Gastroesophageal sphincter (tissue), 3 donors: ENCODE results near the gene EFNA4.

Experiments
- EP300 ChIP-seq: sonication (generic); formaldehyde crosslinking; IDR thresholded peaks from one replicate; pipeline ENCODE4 v1.6.1; 2017; ENCODE audit warnings: antibody characterized with exemption, mild to moderate bottlenecking
- POLR2A ChIP-seq, 2 donors: fragments of 450-650 bp; IDR thresholded peaks; one replicate each; pipeline ENCODE4 v1.6.1; 2017; ENCODE audit warnings: antibody characterized with exemption in 2 of 2, mild to moderate bottlenecking in 2 of 2, moderate library complexity in 1 of 2
- POLR2AphosphoS5 ChIP-seq: sonication (generic); formaldehyde crosslinking; IDR thresholded peaks from one replicate; pipeline ENCODE4 v1.6.1; 2017; ENCODE audit warnings: antibody characterized with exemption
- TF ChIP-seq, protein P1 (sequence below), 4 experiments: fragments of 200-600 bp in 2 of 4; fragments of 450-650 bp in 2 of 4; sonication (generic) in 1 of 4; IDR thresholded peaks; one replicate each; pipeline ENCODE4 v1.5.1; 2017 to 2019; ENCODE audit warnings: antibody characterized with exemption in 4 of 4, mild to moderate bottlenecking in 2 of 4, moderate library complexity in 2 of 4

DNA sequence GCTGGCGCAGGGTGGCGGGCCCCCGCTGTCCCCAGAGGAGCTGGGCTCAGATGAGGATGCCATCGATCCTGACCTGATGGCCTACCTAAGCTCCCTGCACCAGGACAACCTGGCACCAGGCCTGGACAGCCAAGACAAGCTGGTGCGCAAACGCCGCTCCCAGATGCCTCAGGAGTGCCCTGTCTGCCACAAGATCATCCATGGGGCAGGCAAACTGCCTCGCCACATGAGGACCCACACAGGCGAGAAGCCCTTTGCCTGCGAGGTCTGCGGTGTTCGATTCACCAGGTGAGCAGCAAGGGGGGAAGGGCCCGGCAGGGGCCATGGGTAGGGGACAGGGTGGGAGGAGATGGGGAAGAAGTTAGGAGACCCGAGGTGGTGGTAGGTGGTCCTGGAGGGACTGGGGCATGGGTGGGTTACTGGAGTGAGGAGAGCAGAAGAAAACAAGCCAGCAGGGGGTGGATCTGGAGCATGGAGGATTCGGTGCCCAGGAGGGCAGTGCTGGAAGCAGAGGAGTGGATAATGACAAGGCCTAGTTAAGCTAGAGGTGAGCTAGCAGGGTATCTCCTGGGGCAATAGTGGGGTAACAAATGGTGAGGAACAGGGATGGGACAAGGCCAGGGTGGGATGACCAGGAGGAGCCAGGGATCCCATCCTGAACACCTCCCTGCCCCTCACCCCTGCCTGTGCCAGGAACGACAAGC lies 47.9 kb upstream of the EFNA4 start:
- TF ChIP-seq, protein P1, sequence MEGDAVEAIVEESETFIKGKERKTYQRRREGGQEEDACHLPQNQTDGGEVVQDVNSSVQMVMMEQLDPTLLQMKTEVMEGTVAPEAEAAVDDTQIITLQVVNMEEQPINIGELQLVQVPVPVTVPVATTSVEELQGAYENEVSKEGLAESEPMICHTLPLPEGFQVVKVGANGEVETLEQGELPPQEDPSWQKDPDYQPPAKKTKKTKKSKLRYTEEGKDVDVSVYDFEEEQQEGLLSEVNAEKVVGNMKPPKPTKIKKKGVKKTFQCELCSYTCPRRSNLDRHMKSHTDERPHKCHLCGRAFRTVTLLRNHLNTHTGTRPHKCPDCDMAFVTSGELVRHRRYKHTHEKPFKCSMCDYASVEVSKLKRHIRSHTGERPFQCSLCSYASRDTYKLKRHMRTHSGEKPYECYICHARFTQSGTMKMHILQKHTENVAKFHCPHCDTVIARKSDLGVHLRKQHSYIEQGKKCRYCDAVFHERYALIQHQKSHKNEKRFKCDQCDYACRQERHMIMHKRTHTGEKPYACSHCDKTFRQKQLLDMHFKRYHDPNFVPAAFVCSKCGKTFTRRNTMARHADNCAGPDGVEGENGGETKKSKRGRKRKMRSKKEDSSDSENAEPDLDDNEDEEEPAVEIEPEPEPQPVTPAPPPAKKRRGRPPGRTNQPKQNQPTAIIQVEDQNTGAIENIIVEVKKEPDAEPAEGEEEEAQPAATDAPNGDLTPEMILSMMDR (IDR thresholded peaks at IDR 0.05) = no peak
- TF ChIP-seq EP300 = no peak
- no peak for TF ChIP-seq POLR2AphosphoS5
- TF ChIP-seq POLR2A (IDR thresholded peaks at IDR 0.05) = no peak
